Left ventricle myocardium inferior (tissue), 1 donor: ENCODE measurements around the gene AKR1B1. TPM values are rescaled to one million over a fixed set of nuclear protein-coding genes. Genes with fewer than 3 reads are reported as not detected.

Source experiments
- DNase-seq: peaks from one replicate; pipeline ENCODE4 v3.0.0-alpha.2; 2020
- H3K27ac ChIP-seq: fragments of 200-600 bp; replicated peaks from 2 replicates; pipeline ENCODE4 v1.8.0; 2021
- H3K27me3 ChIP-seq: fragments of 200-600 bp; 2 replicates; pipeline ENCODE4 v1.8.0; 2021; ENCODE audit warnings: low read depth
- H3K36me3 ChIP-seq: fragments of 200-600 bp; 2 replicates; pipeline ENCODE4 v1.8.0; 2021
- H3K4me1 ChIP-seq: fragments of 200-600 bp; 2 replicates; pipeline ENCODE4 v1.8.0; 2021
- H3K4me3 ChIP-seq: fragments of 200-600 bp; 2 replicates; pipeline ENCODE4 v1.8.0; 2021; ENCODE audit warnings: mild to moderate bottlenecking, moderate library complexity
- H3K9me3 ChIP-seq: fragments of 200-600 bp; replicated peaks from 2 replicates; pipeline ENCODE4 v1.8.0; 2021
- CTCF ChIP-seq: fragments of 200-600 bp; IDR thresholded peaks from 2 replicates; pipeline ENCODE4 v1.8.0; 2021; ENCODE audit warnings: antibody characterized with exemption, mild to moderate bottlenecking, borderline replicate concordance
- intact Hi-C: fragments of 100-400 bp; cut with micrococcal nuclease; formaldehyde crosslinking; loops from one replicate; pipeline ENCODE4 v1.11.0; 2022
- total RNA-seq: library from RNA; stranded (reverse); fragmentation: NEBNext Ultra II Directional; extraction: Animal tissue kit (Norgen Biotek cat#: 25700); gene quantifications from one replicate; pipeline ENCODE4 v1.2.1, GENCODE V29; 2021
- donor health status: DM: no; HTN: yes; CAD: no; lungs with severe emphysema.

AKR1B1 gene
- total RNA-seq, 1 donor from 2014 or later: 280 TPM

GRCh38 chr7:134434701-134435100 is 24.2 kb downstream of the AKR1B1 start:
- H3K4me3 ChIP-seq: no peak overlapping the region
- H3K9me3 ChIP-seq: peaks cover 9% of the 10 kb centered on the region
- H3K4me1 ChIP-seq: peaks cover 16% of the 10 kb centered on the region
- no peak for TF ChIP-seq CTCF
- H3K36me3 ChIP-seq: no peaks in the 10 kb centered on the region
- no peak for DNase-seq
- no peak overlapping the region for H3K27ac ChIP-seq
- intact Hi-C loops: loop anchor here (5.0 kb wide), 1 partner anchor 173 kb away; no protein-coding TSS in a partner anchor
- no peaks in the 10 kb centered on the region for H3K27me3 ChIP-seq

GRCh38 chr7:134433430-134433829 is 25.5 kb downstream of the AKR1B1 start:
- Histone ChIP-seq H3K4me3 (no peak overlapping the region), H3K27me3 (no peaks in the 10 kb centered on the region), H3K9me3 (peaks cover under 1% of the 10 kb centered on the region), H3K27ac (no peak overlapping the region), H3K4me1 (peaks cover 15% of the 10 kb centered on the region), H3K36me3 (no peaks in the 10 kb centered on the region)
- no peak for DNase-seq
- intact Hi-C loops: loop anchor here (2.0 to 5.0 kb wide), 2 partner anchors 79 to 174 kb away; no protein-coding TSS in a partner anchor
- no peak for TF ChIP-seq CTCF

- Histone ChIP-seq H3K36me3 (no peaks in the 10 kb centered on the region), H3K9me3 (peaks cover 2% of the 10 kb centered on the region), H3K4me3 (peak overlapping the region; percentile 62), H3K4me1 (peaks cover 15% of the 10 kb centered on the region), H3K27me3 (no peaks in the 10 kb centered on the region), H3K27ac (peak overlapping the region; percentile 88)
- peak; percentile 85 for DNase-seq
- peak; percentile 81 for TF ChIP-seq CTCF
- intact Hi-C loops: loop anchor here (2.0 to 5.0 kb wide), 2 partner anchors 80 to 175 kb away; no protein-coding TSS in a partner anchor
Measured at GRCh38 chr7:134432296-134433152, 26.4 kb downstream of the AKR1B1 start.

- no peak for DNase-seq
- Histone ChIP-seq H3K36me3 (no peaks in the 10 kb centered on the region), H3K27me3 (no peaks in the 10 kb centered on the region), H3K27ac (peak overlapping the region; percentile 88), H3K4me3 (peak overlapping the region; percentile 62), H3K4me1 (peaks cover 15% of the 10 kb centered on the region), H3K9me3 (peaks cover 7% of the 10 kb centered on the region)
- intact Hi-C loops: loop anchor here (2.0 to 5.0 kb wide), 2 partner anchors 81 to 175 kb away; no protein-coding TSS in a partner anchor
- no peak for TF ChIP-seq CTCF
Measured at GRCh38 chr7:134431815-134432214, 27.1 kb downstream of the AKR1B1 start.

- no peak for TF ChIP-seq CTCF
- DNase-seq: no peak
- H3K4me1 ChIP-seq: peaks cover 15% of the 10 kb centered on the region
- H3K27ac ChIP-seq: no peak overlapping the region
- no peak overlapping the region for H3K4me3 ChIP-seq
- peaks cover 7% of the 10 kb centered on the region for H3K9me3 ChIP-seq
- H3K27me3 ChIP-seq: no peaks in the 10 kb centered on the region
- intact Hi-C loops: no loop called here
- no peaks in the 10 kb centered on the region for H3K36me3 ChIP-seq
Measured at GRCh38 chr7:134429481-134429880, 29.4 kb downstream of the AKR1B1 start.
